Mucosa of gallbladder (tissue), 1 donor: Measurements from ENCODE around the gene MMP14. TPM values are rescaled to one million over a fixed set of nuclear protein-coding genes. Genes with fewer than 3 reads are reported as not detected.

Source experiments
- DNase-seq: peaks from one replicate; pipeline ENCODE4 v3.0.0-alpha.2; 2020; ENCODE audit warnings: low spot score
- total RNA-seq: library from RNA; stranded (reverse); gene quantifications from one replicate; pipeline ENCODE4 v1.2.1, GENCODE V29; 2021
- donor health status: DM: no; HTN: no; CAD: no.

MMP14 gene
- total RNA-seq, 1 donor from 2014 or later = 222 TPM

DNA sequence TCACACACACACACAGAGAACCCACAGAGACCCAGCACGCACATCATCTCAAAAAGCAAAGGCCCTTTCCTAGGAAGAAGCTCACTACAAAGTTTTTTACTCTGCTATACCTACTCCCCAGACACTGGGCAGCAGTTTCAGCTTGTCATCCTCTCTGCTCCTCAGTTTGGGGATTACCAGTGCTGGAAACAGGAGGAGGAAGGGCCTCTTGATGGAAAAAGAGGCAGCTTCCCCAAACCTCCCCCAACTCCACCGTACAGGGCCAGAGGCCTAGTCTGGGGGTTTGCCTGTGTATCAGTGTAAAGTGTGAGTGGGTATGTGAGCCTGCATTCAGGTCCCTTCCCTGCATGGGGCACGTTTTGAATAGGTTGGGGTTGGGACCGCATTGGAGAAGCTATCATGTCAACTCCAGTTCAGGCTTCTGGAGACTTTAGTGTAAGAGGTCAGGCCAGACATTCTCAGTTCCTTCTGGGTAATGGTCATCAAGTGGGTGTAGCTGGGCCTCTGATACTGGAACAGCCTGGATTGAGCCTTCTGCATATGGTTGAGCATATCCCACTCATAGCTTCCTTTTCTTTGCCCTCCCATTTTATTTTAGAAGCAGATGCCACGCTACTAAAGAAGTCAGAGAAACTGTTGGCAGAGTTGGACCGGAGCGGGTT is 47.8 kb downstream of the MMP14 start:
- DNase-seq = no peak

DNA sequence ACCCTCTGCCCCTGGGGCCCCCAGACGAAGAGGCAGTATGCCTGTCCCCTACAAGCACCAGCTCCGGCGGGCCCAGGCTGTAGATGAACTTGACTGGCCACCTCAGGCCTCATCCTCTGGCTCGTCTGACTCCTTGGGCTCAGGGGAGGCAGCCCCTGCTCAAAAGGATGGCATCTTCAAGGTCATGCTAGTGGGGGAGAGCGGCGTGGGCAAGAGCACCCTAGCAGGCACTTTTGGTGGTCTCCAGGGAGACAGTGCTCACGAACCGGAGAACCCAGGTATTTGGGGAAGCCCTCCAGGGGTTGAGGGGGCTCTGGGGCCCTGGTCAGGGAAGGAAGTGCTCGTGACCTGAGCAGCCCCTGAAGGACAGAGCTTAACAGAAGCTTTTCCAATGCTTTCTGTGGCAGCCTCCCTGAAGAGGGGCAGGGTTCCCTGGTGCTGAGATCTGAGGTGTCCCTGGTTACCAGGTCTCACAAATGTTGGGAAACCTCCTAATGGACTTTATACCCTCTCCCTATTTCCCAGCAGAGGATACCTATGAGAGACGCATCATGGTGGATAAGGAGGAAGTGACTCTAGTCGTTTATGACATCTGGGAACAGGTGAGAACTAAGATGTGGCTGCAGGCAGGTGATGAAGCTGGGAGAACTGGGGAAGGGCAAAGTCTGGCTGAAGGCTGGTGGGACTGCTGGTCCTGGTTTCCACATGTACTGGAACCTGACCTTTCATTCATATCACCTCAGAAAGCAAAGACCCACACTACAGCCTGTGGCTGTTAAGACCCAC is 48.5 kb downstream of the MMP14 start:
- no peak for DNase-seq

DNA sequence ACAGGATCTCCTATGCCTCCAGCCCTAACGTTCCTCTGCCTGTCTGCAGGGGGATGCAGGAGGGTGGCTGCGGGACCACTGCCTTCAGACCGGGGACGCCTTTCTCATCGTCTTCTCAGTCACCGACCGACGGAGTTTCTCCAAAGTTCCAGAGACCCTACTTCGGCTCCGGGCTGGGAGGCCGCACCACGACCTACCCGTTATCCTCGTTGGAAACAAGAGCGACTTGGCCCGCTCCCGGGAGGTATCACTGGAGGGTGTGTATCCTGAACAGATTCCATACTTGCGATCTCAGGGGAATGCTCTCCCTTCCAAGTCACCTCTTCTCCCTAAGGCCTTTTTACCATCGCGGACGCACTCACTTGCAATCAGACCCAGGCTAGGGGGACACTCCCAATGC is 49.6 kb downstream of the MMP14 start:
- DNase-seq = no peak

DNA sequence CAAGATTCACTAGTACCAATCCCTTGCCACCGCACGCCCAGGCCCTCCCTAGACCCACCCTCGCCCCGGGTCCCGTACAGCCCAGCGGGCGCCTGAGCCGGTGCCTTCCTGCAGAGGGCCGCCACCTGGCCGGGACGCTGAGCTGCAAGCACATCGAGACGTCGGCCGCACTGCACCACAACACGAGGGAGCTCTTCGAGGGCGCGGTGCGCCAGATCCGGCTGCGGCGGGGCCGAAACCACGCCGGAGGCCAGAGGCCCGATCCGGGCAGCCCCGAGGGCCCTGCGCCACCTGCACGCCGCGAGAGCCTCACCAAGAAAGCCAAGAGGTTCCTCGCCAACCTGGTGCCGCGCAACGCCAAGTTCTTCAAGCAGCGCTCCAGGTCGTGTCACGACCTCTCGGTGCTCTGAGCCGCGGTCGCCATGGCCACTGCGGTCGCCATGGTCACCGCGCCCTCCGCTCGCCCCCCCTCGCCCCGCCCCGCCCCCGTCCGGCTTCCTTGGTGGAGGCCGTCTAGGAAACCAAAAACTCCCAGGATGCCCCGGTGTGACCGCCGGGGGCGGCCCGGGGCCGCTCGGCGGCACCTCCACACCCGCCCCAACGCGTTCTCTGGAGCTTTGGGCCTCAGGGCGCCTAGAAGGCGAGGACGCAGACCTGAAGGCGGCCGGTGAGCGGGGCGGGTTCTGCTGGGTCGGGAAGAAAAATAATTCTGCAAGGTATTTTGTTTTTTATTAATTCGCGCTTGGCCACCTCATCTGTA is 50.3 kb downstream of the MMP14 start:
- peak; percentile 77 for DNase-seq

DNA sequence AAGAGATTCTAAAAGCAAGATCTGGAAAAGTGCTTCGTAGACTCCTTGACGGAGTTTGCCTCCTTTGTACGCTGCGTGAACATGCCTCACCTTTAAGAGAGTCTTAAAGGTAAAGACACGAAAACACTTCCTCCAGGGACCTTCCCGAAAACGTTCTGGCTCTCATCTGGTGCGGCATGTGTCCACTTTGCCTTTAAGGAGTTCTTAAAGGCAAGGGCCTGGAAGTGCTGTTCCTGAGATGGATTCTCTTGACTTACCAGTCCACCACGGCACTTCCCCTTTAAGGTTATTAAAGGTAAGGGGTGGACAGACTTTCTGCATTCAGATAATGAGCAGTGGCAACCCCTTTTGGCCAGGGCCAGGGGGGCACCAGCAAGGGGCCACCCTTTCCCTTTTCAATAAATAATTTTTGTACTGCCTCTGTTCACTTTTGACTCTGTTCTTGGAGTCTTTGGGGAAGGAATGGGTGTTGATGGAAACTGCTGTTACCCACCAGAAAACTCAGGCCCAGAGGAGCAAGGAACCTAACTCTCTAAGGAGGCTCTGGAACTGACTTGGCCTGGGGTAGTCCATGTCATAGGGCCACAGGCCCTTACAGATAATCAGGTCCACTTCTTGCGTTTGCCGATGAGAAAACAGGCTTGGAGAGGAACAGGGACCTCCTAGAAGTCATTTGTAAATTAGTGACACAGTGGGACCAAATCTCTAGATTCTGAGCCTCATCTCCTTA is 51.0 kb downstream of the MMP14 start:
- peak; percentile 79 for DNase-seq

DNA sequence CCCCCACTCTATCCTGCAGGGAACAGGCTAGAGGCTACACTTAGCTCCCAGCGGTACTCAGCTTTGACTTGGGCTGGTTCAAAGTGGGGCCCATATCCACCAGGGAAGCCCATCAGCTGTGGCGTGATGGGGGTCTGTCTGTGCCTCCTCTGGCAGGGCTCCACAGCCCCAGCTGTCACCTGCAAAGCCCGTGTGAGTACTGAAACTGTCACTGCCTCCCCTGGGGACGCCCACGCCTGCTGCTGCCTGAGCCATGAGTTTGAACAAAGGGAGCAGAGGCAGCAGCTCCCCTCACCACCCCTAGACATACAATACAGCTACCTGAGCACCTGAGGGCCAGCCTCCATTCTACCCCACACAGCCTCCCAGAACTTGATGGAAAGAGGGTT is 51.6 kb downstream of the MMP14 start:
- no peak for DNase-seq

DNA sequence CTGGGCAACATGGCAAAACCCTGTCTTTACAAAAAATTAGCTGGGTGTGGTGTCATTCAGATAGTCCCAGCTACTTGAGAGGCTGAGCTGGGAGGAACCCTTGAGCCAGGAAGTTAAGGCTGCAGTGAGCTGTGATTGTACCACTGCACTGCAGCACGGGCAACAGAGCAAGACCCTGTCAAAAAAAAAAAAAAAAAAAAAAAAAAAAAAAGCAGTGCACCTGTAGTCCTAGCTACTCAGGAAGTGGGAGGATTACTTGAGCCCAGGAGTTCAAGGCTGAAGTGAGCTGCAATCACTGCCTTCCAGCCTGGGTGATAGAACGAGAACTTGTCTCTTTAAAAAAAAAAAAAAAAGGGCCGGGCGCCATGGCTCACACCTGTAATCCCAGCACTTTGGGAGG is 52.3 kb downstream of the MMP14 start:
- no peak for DNase-seq

DNA sequence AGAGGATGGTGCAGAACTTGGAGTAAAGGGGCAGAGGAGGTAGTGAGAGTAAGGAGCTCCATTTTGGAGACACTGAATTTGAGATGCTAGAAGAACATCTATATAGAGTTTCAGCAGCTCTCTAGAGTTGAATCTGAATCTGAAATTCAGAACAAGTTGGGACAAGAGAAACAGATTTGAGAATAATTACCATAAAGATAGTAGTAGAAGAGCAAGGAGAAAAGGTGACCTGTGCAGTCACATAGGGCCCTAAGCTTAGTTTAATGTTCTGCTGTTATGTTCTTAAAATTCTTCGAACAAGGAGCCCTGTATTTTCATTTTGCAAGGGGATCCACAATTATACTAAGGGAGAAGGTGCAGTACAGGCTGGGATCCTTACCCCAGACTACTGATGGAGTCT is 54.0 kb downstream of the MMP14 start:
- DNase-seq = no peak

DNA sequence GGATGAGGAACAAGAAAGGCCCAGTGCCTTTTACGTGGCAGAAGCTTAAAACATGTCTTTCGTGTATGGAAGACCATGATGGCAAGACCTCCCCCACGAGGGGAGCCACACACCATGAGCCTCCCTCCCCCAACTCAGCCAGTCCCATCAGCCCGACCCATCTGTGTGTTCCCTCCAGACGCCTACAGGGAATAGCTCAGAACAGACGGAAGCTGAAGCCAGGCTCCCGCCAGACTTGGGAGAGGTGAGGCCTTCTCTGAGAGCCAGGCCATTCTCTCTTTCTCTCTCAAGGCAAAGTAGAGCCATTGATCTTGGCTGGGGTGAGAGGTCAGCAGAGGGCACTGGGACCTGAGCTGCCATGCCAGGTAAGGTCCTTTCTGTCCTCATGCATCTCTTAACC is 56.1 kb downstream of the MMP14 start:
- DNase-seq = no peak

DNA sequence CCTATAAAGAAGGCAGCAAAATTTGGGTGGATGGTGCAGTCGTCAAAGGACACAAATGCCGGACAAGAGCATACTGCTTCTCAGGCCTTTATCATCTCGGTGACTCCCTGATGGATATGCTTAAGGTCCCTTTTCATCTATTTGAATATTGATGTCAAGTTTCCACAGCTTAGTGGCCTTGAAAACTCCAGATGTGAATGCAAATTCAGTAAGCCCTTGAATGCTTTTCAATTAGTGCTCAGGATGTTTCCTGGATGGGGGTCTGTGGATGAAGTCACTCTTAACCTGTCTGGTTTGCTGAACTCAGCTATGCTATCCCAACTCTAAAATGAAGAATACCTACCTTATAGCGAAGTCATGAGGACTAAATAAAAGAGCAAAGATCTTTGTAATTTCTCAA is 57.3 kb downstream of the MMP14 start:
- no peak for DNase-seq

DNA sequence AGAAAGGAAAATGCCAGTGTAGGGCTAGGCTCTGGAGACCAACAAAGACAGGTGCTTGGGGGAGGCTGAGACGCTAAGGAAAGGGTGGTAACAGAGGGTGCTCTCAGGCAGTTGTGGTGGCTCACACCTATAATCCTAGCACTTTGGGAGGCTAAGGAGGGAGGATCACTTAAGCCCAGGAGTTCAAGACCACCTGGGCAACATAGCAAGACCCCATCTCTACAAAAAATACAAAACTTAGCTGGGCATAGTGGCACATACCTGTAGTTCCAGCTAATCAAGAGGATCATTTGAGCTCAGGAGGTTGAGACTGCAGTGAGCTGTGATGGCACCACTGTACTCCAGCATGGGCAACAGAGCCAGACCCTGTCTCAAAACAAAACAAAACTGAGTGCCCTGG is 59.0 kb downstream of the MMP14 start:
- DNase-seq = no peak

DNA sequence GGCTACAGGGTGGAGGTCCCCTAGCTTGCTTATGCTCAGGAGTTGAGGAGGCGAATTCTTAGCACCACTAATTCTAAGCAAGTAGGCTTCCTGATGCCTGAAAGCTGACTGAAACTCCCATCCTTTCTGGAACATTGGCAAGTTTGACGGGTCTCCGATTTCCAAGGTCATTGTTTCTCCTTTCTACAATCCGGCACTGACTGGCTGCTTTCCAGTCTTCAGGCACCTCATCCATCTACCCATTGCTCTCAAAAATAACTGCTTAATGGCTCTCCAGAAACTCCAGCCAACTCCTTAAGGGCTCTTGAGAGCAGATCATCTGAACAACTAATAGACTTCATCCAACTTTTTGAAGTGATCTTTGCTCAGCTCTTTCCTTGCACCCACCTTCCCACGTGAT is 60.0 kb downstream of the MMP14 start:
- DNase-seq = no peak

DNA sequence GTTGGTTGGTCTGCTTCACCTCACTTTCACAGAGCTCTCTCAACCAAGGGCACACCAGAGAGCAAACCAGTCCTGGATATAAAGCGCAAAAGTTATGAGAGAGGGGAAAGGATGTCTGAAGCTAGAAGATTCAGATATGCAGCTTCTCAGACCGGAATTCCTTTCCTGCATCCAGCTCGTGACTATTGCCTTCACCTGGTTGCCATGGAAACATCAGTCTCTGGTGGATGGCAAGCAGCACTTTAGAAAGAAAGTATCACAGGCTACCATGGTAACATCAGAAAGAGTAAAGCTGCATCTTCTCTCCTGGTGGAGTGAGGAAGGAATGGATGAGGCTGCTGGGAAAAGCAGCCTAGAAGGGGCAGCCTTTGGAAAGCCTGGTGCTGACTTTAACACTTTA is 60.4 kb downstream of the MMP14 start:
- no peak for DNase-seq

DNA sequence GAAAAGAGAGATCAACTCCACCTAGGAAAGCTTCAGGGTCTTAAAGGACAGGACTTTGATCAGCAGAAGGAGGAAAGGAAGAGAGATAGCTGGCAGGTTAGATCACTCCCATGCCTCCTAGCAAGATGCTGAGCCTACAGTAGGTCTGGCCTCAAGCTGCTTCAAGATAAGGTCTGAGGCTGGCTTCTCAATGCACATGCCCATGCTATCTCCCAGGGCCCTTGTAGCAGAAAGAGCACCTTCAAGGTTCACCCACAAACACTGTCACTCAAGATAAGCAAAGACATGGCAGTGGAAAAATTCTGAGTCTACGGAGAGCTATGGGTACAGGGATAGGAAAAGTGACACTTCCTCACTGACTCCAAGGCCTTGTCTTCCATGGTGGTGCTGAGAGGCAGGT is 61.0 kb downstream of the MMP14 start:
- DNase-seq = no peak

Other genes starting within 250 kb of the MMP14 start
- gene DAD1, start 247.4 kb upstream of the MMP14 start, total RNA-seq = 235 TPM
- 77.2 TPM for gene ABHD4, start 238.3 kb upstream of the MMP14 start, total RNA-seq
- not detected for gene OR6J1, start 192.2 kb upstream of the MMP14 start, total RNA-seq
- 114 TPM for gene OXA1L, start 69.9 kb upstream of the MMP14 start, total RNA-seq
- gene SLC7A7, start 21.1 kb upstream of the MMP14 start, total RNA-seq = 72.7 TPM
- gene MRPL52, start 6.7 kb upstream of the MMP14 start, total RNA-seq = 85.1 TPM
- 315 TPM for gene LRP10, start 35.2 kb downstream of the MMP14 start, total RNA-seq
- gene REM2, start 46.6 kb downstream of the MMP14 start, total RNA-seq = 1.4 TPM
- 76.5 TPM for gene RBM23, start 82.6 kb downstream of the MMP14 start, total RNA-seq
- 51.0 TPM for gene PRMT5, start 92.8 kb downstream of the MMP14 start, total RNA-seq
- gene HAUS4, start 120.5 kb downstream of the MMP14 start, total RNA-seq = 38.8 TPM
- gene AJUBA, start 146.0 kb downstream of the MMP14 start, total RNA-seq = 53.3 TPM
- 13.9 TPM for gene C14orf93, start 173.6 kb downstream of the MMP14 start, total RNA-seq
- gene PSMB5, start 198.3 kb downstream of the MMP14 start, total RNA-seq = 103 TPM
- gene PSMB11, start 205.6 kb downstream of the MMP14 start, total RNA-seq = not detected
- gene CDH24, start 220.9 kb downstream of the MMP14 start, total RNA-seq = 22.1 TPM